ENCODE data around the gene KCNIP1.

DNA sequence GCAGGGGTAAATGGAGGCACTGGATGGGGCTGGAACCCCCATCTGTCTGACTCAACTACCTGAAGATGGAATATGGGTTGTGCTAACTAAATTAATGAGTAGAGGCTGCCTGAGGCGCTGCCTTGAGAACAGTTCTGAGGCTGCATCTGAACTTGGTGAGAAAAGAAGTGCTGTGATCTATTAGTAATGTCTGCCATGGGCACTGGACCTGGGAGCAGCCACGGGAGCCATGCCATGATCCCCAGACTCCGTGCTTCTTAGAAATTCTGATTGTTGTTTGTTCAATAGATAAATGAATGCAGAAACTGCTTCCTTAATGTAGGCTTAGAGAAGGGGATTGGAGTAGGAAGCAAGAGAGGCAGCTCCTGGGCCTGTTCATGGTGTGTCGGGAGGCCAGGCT is 80.2 kb downstream of the KCNIP1 start:
- TF ChIP-seq, protein P1, sequence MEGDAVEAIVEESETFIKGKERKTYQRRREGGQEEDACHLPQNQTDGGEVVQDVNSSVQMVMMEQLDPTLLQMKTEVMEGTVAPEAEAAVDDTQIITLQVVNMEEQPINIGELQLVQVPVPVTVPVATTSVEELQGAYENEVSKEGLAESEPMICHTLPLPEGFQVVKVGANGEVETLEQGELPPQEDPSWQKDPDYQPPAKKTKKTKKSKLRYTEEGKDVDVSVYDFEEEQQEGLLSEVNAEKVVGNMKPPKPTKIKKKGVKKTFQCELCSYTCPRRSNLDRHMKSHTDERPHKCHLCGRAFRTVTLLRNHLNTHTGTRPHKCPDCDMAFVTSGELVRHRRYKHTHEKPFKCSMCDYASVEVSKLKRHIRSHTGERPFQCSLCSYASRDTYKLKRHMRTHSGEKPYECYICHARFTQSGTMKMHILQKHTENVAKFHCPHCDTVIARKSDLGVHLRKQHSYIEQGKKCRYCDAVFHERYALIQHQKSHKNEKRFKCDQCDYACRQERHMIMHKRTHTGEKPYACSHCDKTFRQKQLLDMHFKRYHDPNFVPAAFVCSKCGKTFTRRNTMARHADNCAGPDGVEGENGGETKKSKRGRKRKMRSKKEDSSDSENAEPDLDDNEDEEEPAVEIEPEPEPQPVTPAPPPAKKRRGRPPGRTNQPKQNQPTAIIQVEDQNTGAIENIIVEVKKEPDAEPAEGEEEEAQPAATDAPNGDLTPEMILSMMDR (IDR thresholded peaks at IDR 0.05; ENCODE audit: low read depth, low read length), result no peak
- TF ChIP-seq, protein P2, sequence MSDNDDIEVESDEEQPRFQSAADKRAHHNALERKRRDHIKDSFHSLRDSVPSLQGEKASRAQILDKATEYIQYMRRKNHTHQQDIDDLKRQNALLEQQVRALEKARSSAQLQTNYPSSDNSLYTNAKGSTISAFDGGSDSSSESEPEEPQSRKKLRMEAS (IDR thresholded peaks at IDR 0.05; ENCODE audit: low read depth, low read length), result no peak
- no peak for TF ChIP-seq POLR2A (IDR thresholded peaks at IDR 0.05; ENCODE audit: extremely low read depth, insufficient read length)

Measured in NB4 (cell line).